Measurements from ENCODE around the gene DPPA2.
"Not testable (repeated sequence)": the region's sequence is repeated elsewhere in the genome, so short reads cannot be mapped to it uniquely, and the experiment has no call there.

Gene DPPA2, protein sequence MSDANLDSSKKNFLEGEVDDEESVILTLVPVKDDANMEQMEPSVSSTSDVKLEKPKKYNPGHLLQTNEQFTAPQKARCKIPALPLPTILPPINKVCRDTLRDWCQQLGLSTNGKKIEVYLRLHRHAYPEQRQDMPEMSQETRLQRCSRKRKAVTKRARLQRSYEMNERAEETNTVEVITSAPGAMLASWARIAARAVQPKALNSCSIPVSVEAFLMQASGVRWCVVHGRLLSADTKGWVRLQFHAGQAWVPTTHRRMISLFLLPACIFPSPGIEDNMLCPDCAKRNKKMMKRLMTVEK
- 0 reads per million in 3 experiments for total RNA-seq

DNA sequence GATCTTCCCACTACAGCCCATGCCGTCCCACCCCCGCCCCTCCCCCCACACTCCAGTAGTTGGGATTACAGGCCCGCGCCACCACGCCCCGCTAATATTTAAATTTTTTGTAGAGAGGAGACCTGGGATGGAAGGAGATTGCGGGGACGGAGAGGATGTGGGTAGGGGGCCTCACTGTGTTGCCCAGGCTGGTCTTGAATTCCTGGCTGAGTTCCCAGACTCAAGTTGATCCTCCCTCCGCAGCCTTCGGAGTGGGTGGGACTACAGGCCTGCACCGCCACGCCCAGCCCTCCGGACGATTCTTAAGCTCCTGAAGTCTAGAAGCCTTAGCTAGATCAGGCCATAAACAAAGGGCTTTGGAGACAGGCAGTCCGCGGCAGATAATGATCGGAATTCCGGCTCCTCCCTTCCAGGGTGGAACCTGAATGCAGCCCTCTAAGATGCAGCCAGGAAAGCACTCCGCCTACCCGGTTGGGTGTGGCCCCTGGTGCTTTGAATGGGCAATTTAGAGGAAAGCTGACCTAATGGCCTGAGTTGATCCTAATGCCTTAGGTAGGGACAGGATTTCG lies at the start of gene DPPA2:
TSS of gene DPPA2 (minus strand) at position 356 of the 569 bp plus-strand sequence. CDS start 1,975 bp downstream, outside the sequence.
- DNase-seq = no peak

DNA sequence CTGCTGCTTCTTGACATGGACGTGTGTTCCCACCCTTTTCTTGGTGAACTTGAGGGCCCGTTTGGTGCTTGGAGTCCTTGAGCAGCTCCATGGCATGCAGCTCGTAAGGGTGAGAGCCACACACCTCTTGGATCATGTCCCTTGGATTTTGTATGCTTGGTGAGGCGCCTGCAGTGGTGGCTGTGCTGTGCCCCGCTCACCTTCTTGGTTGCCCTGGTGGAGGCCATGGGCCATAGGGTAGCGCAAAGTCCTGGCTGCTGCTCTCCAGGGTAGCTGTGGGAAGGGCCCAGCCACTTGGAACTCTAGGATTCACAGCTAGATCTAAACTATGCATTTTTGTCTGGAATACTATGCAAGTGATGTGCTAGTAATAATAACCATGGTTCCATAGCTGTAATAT lies 47.8 kb upstream of the DPPA2 start:
- no peak for DNase-seq

DNA sequence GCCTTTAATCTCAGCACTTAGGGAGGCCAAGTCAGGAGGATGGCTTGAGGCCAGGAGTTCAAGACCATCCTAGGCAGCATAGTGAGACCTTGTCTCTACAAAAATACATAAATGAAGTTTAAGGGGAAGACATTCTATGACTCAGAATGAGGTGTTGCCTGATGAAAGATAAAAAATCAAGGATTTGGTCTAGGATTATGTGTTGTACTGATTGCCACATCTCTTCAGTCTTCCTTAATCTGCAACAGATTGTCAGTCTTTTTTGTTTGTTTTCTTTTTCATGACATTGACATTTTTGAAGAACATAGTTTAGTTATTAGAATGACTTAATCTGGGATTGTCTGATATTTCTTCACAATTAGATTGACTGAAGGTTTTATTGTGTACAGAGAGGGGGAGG lies 47.3 kb upstream of the DPPA2 start:
- no peak for DNase-seq

DNA sequence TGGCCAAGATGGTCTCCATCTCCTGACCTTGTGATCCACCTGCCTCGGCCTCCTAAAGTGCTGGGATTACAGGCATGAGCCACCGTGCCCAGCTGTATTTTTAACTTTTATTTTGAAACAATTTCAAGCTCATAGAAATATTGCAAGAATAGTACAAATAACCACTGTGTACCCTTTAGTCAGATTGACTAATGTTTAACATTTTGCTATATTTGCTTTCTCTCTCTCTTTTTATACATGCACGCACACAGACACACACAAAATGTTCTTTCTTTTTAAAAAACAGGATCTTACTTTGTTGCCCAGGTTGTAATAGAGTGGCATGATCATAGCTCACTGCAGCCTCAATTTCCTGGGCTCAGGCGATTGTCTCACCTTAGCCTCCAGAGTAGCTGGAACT lies 46.5 kb upstream of the DPPA2 start:
- DNase-seq = no peak

DNA sequence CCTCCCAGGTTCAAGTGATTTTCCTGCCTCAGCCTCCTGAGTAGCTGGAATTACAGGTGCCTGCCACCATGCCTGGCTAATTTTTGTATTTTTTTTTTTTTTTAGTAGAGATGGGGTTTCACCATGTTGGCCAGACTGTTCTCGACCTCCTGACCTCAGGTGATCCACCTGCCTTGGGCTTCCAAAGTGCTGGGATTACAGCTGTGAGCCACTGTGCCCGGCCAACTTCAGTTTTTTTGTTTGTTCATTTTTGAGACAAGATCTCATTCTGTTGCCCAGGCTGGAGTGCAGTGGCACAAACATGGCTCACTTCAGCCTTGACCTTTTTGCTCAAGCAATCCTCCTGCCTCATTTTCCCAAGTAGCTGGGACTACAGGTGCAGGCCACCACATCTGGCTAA lies 42.5 kb upstream of the DPPA2 start:
- DNase-seq = not testable (repeated sequence)

DNA sequence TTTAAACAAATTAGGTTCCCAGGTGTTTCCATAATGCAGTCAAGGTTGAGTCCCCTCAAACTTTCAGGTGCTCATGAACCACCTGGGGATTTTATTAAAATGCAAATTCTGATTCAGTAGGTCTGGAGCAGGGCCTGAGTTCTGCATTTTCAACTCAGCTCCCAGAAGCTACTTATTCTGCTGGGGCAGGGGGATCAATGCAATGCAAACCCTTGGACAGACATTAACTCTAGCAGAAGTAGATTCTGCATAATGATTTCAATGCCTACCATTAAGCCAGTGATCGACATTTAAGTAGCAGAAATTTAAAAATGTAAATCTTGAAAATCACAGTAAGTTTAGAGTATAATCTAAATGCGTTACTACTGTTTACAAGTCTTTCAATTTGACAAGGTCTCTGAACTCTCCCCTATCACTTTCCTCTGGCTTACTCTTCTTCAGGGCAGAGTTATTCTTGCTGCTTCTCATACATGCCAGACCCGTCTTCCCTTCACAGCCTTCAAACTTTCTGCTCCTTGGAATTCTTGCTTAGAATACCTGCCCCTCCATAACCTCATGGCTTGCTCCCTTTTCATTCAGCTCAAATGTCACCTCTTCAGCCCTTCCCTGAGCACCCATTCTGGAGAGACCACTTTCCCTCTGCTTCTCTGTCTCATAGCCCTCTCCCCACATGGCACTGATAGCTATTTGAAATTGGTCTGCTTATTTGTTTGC lies 40.3 kb upstream of the DPPA2 start:
- DNase-seq = no peak

DNA sequence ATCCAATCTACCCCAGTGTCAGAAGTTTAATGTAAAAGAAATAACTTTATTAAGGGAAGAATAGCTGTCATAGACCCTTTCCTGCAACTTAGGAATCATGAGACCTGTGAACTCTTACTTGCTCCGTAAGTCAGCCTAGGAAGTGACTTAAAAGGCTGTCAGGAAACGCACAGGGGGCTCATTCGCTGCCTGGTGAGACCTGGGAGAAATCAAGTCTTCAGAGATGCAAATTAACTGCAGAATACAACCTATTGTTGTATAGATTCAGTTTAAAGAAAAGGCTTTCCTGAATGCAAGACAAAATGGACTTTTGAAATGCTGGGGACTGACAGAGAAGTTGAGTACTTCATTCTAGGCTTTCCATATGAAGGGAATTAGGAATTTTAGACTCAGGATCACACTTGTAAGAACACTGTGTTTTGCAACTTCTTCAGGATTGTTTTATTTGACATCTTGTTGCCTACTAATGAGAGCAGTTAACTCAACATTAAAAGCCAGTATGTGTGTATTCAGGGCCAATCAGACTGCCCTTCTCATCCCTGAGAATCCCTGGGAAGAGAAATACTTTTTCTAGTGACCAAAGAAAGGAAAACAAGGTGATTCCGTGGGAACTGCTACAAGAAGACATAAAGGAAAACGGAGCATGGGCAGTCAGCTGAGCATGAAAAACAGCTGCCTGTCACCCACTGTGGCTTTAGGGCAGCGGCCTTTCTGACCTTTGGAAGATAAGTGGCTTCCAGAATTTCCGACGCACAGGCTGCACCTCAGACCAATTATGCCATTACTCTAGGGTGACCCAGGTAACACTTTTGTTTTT lies 39.5 kb upstream of the DPPA2 start:
- DNase-seq = no peak

DNA sequence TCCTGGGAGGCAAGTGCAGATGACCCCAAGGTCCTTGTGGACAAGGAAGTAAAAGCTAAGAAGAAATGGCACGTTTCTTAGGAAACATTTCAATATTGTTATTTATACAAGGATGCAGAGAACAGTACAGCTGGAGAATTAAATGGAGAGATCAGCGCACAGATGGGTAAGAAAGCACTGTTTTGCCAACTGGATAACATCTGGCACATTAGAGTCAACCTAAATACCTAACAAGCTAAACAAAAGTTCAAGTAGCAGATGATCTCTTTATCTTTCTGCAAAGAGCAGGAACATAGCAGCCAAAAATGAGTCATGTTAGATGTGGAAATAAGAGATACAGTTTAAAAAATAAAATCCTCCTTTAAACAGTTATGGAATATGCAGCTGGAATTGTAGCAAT lies 36.7 kb upstream of the DPPA2 start:
- no peak for DNase-seq

DNA sequence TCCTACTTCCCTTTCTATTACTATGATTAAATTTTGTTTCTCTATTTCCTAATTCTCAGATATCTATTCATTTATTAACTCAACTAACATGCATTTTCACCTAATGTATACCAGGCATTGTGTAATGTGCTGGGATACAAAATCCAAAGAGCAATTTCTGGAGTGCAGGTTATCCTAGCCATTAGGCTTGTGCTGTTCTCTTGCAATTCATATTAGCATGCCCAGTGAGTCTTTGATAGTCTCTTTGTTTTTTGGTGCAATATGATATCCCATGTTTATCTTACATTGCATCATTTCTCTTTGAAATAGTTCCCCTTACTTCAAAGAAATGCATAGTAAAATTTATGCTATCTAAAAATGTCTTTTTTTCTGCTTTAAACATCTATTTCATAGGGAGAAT lies 34.9 kb upstream of the DPPA2 start:
- DNase-seq = no peak

DNA sequence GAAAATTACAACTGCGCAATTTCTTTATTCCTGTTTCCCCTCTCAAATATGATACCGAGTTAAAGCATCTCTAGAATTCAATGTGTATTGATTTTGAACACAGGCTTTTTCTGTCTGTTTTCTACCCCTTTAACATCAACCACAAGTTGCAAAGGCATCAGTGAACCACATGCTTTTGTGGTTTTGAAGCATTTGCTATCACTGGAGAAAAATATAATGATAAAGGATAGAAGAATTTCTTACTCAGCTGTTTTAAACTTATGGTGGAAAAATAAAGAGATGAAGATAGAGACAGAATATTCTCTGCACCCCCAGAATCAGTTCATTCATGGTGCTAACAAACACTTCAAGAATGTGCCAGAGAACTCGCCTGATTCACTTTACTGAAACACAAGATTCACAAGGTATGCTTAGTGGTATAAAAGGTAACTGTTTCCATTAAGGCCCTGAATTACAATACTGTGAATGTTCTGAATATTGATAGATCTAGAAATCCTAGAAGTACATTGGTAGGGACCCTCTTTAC lies 30.5 kb upstream of the DPPA2 start:
- DNase-seq = no peak

DNA sequence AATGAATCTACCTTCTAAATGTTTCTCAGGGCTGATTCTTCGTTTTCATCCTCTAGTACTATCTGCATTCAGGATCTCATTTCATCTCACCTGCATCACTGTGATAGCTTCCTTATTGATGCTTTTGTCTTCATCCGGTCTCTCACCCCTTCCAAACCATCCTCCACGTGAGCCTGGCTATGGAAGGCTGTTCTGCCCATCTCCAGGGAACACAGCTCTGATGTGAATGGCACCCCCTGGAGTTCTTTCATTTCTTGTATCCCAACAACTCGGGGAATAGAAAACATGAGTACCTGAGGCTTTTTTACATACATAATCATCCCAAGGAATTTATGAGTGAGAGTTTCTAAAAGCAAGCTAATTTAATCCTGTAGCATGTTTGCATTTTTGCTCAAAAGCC lies 29.8 kb upstream of the DPPA2 start:
- no peak for DNase-seq

DNA sequence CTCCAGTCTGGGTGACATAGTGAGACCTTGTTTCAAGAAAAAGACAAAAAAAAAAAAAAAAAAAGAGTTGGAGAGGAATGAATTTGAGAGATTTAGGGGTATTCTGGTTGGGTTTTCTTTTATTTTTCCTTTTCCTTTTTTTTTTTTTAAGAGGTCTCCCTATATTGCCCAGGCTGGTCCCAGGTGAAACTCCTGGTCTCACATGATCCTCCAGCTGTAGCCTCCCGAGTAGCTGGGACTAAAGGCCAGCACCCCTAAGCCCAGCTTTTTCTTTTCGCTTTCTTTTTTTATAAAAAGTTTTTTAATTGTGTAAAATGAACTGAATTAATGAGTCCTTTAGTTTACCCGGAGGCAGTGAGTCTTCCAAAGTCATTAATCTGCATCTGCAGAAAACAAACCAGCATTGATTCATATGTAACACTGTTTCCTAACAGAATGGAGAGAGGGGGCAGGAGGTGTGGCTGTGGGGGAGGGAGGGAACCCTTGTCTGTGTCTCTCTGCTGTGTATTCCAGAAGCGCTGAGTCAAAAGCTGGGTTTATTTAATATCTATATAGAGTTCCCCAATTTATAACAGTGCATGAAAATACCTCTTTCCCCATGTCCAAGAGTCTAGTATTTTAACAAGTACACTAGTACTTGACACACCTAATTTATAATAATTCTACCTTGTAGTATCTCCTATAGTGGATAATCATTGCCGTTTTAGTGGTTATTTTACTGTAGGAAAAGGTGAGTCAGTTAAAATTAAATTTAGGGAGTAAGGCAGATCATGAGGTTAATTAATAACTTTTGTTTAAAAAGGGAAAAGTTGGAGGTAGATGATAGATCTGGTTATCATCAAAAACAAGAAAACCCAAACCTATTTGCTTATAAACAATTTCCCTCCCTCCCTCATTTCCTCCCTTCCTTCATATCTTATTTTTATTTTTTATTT lies 23.7 kb upstream of the DPPA2 start:
- DNase-seq = no peak

DNA sequence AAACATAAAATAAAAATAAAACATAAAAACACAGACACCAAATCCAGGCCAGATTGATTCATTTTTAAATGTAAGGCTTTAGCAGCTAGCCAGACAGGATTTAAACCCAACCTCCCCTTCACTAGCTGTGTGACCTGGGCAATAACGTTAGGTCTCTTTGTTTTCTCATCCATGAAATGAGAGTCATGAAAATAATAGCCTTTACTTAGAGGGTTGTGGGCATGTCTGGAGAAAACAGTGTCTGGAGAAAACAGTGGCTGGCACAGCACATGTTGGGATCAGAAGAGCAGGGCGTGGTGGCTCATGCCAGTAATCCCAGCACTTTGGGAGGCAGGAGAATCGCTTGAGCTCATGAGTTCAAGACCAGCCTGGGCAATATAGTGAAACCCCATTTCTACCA lies 22.9 kb upstream of the DPPA2 start:
- no peak for DNase-seq

DNA sequence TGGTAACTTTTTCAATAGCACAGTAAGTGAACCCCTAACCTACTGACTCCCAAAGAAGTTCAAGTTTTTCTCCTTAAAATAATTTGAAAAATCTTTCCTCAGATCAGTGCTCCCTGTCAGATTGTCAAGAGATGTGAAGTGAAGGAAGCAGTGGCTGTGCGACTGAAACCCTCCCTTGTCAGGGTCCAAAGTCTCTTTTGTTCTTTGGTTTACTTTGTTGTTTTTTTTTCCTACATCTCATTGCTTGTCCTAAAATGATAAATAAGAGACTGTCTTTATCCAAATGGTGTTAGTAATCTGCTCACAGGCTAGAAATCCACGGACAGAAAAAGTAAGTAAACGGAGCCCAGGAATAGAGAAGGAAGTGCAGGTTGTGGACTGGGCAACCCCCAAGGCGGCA lies 22.0 kb upstream of the DPPA2 start:
- no peak for DNase-seq

DNA sequence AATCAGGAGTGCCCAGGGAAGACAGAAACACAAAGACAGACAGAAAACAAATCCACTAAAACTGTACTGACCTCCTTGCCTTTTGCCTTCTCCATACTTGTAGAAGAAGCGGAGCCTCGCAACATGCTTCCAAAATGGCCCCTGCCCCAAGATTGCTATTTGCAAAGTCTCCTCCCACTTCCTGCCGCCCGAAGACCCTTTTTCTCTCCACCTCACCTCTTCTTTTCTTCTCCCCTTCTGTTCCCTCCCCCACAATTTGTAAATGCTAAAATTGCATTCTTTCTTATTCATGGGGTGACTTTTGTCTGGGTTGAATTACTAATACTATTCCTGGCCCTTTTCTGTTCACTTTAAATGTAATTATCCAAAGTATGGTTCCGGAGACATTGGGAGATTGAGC lies 21.1 kb upstream of the DPPA2 start, which contains the start of gene DPPA4:
TSS of gene DPPA4 (minus strand) at position 154 of the 400 bp plus-strand sequence. CDS start at position 125, 29 bp downstream.
- no peak for DNase-seq

DNA sequence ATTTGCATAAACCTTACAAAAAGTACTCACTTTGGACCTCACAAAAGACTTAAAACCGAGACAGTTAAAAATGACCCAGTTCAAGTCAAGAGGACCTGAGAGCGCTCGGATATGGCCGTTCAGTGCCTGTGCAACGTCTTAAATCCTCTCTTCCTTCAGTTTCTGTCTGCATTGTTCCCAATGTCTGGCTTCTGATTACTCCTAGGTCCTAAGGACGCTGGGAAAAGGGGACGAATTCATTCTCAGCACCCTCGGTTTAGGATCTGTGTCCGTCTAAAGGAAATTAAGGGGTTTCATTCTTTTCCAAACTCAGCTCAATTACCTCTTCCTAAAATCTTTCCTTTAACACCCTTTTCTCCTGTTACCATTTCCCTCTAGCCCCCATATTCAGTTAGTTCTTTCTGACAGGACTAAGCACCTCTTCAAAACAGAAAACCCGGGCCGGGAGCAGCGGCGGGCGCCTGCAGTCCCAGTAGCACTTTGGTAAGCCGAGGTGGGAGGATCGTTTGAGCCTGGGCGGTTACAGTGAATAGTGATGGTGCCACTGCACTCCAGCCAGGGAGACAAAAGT lies 20.1 kb upstream of the DPPA2 start:
- DNase-seq = no peak

DNA sequence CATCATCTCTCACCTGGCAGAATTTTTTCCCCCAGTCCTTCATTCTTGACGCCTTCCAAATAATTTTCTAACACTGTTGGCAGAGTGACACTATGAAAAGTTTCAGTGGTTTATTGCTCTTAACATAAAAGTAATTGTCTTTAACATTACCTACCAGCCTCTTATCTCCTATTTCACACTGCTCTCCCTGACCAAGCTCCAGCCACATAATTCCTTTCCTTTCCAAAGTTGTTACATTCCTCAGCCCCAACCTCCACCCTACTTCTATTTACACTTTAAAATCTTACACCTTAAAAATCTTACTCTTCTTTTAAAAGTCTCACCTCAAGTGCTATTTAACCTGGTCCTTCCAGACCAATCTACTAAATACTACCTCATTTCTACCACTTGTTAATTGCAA lies 18.3 kb upstream of the DPPA2 start:
- DNase-seq = no peak

DNA sequence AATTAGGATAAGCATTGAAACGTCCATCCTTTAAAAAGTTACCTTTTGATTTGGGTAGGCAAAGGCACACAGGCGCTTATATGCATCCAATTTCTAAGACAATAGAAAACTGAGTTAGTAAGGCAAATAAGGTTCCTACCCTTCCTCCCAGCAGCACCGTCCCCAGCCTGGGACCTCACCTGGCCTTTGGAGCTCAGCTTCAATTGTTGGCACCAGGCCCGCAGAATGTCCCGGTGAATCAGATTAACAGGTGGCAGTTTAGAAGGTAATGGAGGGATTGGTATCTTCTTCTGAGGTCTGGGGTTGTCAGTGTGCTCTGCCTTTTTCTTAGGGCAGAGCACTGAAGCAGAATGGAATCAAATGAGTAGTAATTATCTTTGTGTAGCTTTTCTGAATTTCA lies 15.4 kb upstream of the DPPA2 start:
- no peak for DNase-seq

DNA sequence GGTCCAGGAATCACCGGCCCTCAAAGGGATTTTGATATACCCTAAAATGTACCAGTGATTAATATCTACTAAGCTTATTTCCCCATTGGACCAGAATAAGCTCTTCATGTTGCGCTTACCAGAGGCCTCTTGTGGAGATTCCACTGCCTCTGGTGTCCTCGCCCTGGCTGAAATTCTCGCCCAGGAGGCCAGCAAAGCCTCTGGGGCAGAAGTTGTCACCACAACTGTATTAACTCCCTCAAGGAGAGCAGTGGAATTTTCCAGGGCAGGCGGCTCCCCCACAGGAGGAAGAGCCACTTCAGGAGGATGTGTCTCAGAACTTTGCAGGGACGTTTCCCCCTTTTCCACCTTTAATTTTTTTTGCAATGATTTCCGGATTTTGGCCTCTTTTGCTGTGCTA lies 14.1 kb upstream of the DPPA2 start:
- no peak for DNase-seq

DNA sequence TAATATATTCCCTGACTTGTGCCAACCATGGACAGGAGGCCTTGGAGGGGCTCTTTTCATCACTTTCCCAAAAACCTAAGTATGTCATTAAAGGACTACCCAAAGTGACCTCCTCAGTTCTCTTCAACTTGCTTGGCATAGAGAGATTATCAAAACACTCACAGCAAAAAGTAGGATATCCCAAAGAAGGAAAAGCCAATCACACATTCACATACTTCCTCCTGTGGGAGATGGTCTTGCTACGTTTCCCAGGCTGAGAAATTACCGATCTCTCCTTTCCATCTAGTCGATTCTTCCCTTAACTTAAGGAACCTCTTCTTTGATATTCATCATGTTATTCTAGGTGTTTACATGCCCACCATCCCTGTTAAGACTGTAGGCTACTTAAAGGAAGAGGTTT lies 11.9 kb upstream of the DPPA2 start:
- DNase-seq = no peak

DNA sequence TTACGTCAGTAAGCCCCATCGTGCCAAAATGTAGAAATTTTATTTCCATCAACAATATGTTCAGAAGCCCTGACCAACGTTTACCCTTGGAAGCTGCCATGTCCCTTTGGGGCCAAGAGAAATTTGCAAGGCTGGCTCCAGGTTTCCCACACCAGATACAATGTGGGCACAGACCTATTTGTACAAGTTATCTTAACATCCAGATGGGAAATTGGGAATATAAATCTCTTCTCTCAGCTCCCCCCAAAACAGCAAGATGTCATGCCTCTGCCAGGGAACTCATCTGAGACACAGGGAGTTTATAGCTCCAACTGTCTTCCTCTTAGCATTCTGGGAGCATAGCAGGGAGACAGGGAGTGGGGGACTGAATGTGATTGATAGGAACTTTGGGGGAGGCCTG lies 9.3 kb upstream of the DPPA2 start:
- DNase-seq = no peak
